GM19468 (cell line): ENCODE measurements around the gene IRF2BP2.
"Not testable (repeated sequence)": the region's sequence is repeated elsewhere in the genome, so short reads cannot be mapped to it uniquely, and the experiment has no call there.

Experiments used
- ATAC-seq: cut with Tn5 transposase; IDR thresholded peaks from one replicate; pipeline ENCODE4 v1.9.1; 2021; ENCODE audit warnings: mild to moderate bottlenecking, moderate library complexity, moderate number of reproducible peaks; ENCODE audit not compliant: unreplicated experiment; ENCODE audit errors: extremely low read depth

IRF2BP2 gene

DNA sequence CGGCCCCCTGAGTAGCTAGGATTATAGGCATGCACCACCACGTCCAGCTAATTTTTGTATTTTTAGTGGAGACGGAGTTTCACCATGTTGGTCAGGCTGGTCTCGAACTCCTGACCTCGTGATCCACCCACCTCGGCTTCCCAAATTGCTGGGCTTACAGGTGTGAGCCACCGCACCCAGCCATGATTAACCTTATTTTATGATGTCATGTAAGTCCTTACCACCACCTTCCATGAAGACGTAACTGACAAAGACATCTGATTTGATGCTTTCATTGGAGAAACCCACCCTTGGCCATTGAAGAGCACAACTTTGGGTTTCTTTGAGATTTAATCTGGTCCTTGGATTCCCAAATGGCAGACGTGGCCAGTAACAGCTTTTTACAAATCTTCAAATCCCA lies 24.9 kb upstream of the IRF2BP2 start:
- not testable (repeated sequence) for ATAC-seq

DNA sequence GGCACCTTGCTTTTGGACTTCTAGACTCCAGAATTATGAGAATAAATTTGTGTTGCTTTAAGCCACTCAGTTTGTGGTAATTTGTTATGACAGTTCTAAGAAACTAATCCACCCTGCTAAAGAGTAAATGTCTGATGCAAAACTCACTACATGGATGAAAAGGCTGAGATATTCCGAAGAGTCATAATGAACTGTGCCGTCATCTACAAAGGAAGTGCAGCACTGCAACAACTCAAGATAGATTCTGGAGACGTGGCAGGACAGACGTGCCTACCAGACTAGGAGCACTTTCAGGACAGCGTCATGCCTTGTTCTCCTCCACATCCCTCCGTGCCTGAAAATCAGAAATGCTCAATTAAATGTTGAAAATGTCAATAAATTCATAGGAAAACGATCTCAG lies 24.4 kb upstream of the IRF2BP2 start:
- no peak for ATAC-seq

DNA sequence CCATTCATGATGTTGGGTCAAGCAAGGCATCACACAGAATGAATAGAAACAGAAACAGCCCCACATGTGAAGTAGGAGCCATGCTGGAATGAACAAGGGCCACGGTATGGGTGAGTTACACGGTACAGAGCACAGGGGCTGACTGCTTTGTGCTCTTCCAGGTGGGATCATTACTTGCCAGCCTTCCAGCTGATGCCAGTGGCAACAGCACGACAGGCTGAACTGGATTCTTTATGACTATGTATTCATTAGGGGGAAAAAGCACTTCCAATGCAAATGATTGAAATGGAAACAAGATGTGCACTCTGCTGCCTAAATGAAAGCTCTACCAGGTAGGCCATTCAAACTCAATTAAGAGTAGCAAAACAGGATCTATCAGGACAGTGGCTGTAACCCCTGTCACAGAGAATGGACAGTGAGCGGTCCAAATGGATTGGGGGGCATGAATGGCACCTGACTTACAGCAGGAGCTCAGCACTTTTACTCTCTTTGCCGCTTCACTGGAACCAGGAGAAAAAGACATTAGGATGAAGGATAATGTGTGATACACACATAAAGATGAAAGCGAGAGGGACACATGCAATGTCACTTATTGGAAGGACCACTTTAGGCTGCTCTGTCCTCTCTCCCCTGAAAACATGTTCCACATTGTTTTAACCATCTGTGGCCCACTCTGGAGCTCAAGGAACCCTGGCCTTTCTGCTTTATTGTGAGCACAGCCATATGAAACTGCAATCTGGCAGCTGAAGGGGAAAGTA lies 23.4 kb upstream of the IRF2BP2 start:
- ATAC-seq = no peak

DNA sequence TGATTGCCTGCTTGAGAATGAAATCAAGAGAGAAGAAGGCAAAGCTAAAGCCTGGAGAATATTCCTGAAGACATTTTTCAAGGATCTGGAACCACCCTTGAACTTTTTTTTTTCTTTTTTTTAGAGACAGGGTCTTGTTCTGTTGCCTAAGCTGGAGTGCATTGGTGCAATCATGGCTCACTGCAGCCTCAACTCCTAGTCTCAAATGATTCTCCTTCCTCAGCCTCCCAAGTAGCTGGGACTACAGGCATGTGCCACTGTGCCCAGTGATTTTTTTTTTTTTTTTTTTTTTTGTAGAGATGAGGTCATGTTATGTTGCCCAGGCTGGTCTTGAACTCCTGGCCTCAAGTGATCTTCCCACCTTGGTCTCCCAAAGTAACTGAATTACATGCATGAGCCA lies 22.2 kb upstream of the IRF2BP2 start:
- no peak for ATAC-seq

DNA sequence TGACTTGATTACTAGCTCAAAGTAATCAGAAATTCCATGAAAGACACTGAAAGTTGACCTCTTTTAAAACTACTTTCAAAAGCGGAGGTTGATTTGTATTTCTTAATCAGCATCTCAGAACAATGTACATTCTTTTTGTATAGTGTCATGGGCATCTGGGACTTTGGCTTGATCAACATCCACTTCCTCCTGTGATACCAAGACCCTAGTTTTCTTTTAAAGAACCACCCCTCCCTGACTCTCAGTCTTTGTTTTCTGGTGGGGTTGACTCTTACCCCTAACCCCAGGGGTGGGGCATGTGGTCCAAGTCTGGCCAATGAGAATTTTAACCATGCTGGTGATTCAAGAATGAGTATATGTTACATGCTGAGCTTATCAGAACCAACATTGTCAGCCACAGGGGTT lies 21.7 kb upstream of the IRF2BP2 start:
- no peak for ATAC-seq

DNA sequence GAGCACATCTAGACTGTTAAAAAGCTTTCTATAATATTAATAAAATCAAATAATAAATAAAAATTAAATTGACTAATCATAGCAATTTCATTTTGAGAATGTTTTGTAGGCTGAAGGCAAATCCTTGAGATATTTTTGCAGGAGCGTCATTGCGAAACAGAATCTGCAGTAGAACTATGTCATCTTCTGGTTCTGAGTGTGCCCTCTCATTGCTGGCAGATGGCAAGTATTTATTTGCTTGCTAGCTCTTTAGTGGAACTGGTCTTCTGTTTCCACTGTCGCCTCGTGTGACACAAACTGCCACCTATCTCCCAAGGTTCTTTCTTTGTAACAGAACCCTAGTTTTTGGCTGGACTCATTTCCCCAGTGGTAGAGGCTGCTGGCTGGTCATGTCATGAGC lies 19.0 kb upstream of the IRF2BP2 start:
- ATAC-seq = no peak

DNA sequence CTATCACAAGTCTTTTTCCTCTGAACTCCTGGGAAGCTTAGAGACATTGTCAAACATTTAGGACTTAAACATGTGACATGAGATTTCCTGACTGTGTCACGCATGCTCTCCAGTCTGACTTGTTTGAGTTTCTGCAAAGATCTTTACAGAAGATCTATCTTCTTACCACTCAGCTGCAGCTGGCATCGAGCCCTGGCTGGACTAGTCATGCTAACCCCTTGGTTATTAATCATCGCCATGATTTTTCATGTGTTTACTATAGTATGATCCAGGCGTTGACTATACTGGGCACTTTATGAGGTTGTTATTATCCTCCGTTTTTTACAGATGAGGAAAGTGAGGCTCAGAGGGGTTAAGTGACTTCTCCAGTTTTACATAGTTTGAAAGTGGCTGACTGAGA lies 18.1 kb upstream of the IRF2BP2 start:
- no peak for ATAC-seq

DNA sequence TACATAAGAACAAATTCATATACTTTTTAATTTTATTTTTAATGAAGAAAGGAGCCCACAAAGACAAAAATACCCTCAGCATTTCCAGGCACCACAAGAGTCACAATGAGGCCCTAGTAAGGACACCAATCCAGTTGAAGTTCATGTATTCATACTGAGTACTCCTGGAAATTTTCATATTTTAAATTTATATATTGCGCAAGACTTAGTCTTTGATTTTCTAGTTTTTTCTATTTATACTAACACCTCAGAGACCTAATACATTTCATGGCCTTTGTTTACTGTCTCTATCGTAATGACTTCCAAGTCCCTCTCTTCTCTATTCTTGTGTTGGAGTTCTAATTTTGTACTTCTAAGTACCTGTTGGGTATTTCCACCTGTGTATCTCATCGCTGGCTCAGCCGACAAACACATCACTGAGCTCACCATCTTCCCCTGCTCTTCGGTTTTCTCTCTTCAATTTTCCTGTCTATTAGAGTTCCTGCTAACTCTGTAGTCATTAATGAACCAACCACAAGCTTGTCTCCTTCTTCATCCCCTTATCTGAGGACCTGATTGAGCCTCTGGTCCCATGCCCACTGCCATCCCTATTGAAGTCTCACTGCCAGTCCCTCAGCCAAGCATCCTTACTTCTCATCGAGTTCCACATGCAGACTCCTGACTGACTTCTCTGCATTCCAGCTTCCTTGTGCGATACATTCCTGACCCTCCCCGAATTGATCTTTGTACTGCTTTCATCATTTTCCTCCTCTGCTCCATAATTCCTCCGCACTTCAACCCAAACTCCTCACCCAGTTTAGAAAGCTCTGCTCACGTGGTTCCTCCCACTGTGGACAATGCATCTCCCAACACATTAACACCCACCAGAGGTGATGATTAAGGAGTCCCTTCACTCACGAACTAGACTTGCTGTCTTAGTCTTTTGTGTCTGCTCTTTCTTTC lies 17.3 kb upstream of the IRF2BP2 start:
- no peak for ATAC-seq

DNA sequence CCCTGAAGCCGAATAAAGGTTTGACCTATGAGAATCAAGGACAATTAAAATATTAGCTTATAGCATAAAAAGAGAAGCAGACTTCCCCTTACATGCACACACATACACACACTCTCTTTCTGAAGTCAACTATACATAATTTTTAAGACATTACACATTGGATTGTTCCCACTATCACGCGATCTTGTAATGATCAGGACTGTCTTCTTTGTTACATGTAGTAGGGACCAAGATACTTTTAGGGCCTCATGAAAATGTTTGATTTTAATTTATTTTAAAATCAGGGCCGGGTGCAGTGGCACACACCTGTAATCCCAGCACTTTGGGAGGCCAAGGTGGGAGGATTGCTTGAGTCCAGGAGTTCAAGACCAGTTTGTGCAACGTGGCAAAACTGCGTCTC lies 16.4 kb upstream of the IRF2BP2 start:
- no peak for ATAC-seq

DNA sequence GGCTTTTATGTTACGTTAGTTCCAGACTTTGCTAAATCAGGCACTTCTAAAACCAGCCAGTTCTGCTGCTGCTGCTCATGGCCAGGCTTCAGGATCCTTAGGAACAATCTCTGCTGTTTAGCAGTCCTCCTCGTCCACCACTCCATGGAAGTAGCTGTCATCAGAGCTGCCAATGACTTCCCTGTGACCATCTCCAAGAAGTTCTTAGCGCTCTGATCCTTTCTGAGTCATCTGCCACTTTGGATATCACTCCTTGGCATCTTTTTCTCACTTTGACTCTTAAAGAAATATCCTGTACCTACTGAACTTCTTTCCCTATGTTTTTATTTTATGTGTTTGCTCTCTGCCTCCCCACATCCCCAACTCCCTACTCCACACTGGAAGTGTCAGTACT lies 14.7 kb upstream of the IRF2BP2 start:
- ATAC-seq = no peak

DNA sequence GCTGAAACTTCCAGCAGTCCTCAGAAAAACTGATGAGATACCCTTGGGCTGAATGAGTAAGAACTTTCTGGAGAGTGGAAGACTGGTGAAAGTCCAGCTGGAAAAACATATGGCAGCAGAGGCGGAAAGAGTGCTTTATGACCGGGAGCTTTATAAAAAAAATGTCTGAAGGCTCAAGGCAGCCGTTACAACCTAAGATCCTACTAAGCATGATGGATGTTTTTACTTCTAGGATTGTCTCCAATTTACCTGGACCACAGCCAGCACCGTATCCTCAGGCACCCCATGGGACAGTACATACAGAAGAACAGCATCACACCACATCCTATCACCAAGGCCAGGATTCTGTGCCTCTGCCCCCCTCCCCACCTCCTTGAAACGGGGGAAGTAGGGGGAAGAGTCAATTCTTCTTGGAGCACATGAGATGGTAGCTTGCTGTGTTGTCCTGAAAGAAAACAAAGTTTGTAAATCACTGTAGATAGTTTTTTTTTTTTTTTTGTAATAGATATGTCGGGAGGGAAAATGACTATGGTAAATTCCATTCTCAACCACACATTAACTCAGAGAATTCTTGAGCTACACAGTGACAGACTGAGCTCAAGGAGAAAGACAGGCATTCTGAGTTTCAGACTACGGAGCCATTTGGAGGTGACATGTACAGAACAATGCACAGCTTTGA lies 11.8 kb upstream of the IRF2BP2 start:
- ATAC-seq = no peak

DNA sequence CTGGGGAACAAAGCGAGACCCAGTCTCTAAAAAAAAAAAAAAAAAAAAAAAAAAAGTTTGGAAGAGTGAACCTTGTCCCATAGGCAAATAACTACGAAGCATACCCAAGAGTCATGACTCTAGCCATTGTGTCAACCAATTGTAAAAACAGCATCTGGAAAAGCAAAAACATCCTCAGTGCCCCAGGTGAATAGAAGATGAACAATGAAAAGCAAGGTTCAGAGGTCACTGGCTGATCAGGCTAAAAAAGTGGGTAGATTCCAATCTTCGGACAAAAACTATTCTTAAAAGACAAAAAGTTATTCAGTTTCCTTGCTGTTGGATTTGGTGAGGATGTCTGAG lies 11.1 kb upstream of the IRF2BP2 start:
- no peak for ATAC-seq

DNA sequence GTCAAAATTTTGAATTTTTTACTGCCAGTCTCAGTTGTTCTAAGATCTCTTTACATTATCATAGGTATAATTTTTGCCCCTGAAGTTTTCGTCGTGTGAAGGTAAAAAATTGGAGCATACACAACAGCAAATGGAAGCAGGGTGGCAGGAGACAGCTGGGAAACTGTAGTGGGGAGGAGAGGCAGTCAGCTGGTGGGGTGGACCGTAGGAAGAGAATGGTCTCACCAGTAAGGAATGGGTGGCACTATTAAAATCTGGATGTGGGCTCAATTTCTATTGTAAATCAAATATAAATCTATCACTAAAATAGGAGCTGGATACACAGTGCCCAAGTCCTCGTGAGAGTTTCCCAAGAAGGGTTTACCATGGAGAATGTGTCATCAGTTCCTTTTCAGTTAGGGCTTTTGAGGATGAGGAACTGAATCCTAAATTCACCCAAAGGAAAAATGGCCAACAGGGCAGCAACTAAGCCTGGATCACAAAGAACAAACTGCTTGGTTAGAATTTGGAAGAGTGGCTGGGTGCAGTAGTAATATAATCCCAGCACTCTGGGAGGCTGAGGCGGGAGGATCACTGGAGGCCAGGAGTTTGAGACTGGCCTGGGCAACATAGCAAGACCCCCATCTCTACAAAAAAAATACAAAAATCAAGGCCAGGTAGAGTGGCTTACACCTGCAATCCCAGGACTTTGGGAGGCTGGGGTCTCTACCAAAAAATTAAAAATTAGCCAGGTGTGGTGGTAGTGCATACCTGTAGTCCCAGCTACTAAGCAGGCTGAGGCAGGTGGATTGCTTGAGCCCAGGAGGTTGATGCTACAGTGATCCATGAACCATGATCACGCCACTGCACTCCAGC lies 10.5 kb upstream of the IRF2BP2 start:
- no peak for ATAC-seq

DNA sequence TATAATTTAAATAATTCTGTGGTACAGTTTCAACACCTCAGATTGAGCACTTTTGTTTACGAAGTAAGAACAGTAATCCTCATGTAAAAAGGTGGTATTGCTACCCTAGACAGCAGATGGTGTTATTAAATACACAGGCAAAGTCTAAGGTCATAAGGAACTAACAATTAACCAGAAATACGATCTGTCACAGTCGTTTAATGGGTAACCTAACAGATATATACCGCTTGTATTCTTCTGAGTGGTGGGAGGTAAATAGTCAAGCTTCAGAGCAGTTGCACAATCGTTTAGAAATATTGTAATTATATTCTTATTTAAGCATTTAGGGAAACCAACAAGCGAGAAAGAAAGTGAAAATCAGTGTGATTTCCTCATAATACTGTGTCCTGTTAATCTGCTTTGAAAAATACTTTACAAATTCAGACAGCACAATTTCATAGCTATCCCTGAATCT lies 9.8 kb upstream of the IRF2BP2 start:
- ATAC-seq = no peak

DNA sequence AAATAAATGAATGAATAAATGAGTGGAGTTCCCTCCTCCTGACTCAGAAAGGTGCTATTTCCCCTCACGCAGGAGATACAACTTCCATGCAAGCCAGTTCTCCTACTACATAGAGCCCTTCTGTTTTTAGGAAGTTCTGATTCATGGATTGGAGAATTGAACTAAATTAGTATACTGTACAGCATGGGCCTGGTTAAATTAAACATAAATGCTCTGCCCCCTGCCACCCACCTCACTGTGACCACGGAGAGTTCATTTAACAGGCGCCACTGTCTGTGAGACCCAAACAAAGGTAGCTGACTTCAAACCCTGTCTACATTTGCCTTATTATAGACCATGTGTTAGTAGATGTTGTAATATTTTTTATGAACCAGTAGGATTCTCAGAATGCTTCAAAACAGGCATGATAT lies 9.1 kb upstream of the IRF2BP2 start:
- ATAC-seq = no peak

DNA sequence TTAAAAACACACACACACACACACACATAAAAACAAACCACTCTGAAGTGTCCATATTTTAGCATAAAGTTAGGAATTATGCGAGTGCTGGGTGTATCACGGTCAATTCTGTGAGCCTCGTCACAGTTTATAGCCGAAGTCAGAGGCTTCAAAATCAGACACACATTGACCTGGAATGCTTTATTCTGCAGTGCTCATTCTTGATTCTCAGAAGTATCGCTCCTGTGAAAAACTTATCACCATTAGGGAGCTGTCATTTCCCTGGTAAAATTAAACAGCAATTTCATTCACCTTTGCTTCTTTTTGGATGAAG lies 8.7 kb upstream of the IRF2BP2 start:
- ATAC-seq = no peak

DNA sequence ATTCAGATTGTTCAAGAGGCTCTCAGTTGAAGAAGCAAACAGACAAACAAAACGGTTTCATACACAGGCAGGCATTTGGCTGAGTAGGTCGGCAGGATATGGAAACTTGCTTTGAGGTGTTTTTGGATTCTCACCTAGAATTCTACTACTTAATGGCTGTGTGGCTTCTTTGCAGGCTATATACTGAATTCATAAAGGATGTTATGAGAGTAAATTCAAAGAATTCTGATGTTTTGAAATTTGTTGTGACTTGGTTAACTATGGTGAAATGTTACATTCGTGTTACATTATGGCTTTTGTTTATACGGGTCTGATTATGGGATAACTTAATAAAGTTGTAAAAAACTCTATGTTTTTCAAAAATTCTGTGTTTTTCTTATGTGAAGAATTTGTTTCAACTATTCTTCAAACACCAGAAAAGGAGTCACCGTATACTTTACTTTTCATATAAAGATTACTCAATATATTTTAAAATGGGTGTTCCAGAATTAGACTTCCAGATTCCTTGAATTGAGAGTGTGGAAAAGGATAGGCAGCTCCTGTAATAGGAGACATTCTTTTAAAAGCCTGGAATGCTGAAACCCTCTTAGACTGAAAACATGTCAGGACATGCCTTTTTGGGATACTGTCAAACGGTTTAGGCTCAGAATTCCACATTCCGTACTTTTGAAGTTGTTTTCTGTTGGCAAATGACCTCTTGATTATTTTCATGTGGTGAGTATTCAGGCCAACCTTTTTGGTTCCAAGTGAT lies 8.2 kb upstream of the IRF2BP2 start:
- no peak for ATAC-seq

DNA sequence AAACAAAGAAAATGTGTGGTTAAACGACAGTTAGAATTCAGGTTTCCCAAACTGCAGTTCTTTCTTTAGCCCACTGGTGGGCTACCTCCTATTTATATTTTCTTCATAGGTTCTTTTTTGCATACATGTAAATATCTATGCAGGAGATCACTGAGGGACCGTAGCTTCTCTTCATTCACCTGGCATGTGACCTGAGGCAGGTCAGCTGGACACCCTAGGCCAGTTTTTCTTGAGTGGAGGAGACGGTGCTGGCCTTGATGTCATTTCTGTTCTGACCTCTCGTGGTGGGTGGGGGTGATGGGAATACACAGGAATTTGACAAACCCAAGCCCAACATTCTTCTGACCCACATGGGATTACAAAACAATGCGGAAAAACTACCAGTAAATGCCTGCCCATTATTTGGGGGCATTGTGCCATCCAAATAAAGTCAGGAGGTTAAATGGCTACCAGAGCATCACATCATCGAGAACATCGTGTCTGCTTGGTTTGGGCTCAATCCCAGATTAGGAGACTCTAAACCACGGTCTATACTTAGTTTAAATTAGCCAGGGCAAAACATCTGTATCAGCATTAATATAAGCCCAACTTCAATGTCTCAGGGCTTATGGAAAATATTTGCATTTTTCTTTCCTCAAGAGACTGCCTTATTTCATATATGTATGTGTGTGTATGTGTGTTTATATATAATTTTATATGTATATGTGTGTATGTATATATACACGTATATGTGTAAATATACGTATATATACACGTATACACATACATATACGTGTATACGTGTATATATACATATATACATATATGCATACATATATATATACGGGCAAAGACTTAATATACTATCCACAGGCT lies 7.4 kb upstream of the IRF2BP2 start:
- no peak for ATAC-seq

DNA sequence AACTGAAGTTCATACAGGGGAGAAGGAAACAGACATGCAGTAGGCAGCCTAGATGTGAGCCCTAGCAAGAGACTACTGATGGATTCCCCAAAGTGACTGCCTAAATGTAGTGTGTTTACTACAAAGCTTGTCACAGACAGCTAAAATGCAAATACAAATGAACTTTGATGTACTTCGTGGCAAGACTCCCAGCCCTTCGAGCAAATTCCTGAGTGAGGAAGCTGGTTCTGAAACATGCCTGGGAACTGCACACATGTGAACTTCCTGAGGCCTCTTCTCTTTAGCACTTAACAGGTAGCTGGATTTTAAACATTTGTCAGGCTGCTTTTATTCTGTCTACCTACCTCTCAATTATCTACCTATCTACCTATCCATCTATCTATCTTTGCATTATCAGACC lies 6.7 kb upstream of the IRF2BP2 start:
- no peak for ATAC-seq
